GM21786 (cell line): ENCODE results near the gene CHSY3.
A peak's percentile ranks its signal among the peaks of the same experiment; 100 is the strongest.

Source experiments
- ATAC-seq: cut with Tn5 transposase; IDR thresholded peaks from one replicate; pipeline ENCODE4 v1.9.1; 2021; ENCODE audit not compliant: unreplicated experiment

The CHSY3 gene

GRCh38 chr5:129904102-129904666, at the start of gene CHSY3:
TSS of gene CHSY3 (plus strand) at chr5:129904465.
- peak; percentile 52 for ATAC-seq

- no peak for ATAC-seq
Measured at GRCh38 chr5:129856325-129856724, 47.9 kb upstream of the CHSY3 start.

DNA sequence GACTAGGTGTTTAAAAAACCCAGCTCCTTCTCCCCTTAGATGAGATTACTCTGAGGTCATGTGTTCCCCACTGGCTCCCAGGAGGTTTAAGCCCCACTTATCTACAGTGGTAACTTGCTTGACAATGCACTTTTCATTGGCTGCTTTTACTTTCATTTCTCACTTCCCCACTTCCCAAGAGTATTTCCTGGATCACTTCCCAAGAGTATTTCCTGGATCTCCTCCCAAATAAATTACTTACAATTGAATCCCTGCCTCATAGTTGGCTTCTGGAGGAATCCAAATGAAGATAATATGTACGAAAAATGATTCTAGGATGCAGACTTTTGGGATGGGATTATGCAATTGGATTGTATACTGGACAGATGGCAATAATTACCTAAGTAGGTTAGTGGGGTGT, 47.1 kb upstream of the CHSY3 start:
- ATAC-seq, result no peak

- ATAC-seq, result no peak
Measured at GRCh38 chr5:129858131-129858675, 46.1 kb upstream of the CHSY3 start.

GRCh38 chr5:129884322-129884721, 19.9 kb upstream of the CHSY3 start:
- no peak for ATAC-seq

DNA sequence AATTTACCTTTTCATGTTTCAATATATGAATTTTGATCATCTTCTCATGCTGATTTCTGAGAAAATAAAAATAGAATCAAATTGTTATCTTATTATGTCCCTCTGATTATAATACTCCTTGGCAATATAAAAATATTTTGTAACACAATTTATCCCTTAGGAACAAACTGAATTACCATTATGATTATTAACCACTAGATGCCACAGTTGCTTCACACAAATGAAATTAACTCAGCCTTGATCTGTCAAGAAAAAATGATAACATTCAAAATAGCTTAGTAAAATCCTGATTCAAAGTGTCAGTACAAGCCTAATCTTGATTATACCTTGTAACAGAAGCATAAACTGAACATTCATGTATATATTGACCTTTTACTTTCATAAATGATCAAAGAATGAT, 4.8 kb upstream of the CHSY3 start:
- ATAC-seq, result no peak

- ATAC-seq, result no peak
Measured at GRCh38 chr5:129902816-129903215, 1.4 kb upstream of the CHSY3 start.

DNA sequence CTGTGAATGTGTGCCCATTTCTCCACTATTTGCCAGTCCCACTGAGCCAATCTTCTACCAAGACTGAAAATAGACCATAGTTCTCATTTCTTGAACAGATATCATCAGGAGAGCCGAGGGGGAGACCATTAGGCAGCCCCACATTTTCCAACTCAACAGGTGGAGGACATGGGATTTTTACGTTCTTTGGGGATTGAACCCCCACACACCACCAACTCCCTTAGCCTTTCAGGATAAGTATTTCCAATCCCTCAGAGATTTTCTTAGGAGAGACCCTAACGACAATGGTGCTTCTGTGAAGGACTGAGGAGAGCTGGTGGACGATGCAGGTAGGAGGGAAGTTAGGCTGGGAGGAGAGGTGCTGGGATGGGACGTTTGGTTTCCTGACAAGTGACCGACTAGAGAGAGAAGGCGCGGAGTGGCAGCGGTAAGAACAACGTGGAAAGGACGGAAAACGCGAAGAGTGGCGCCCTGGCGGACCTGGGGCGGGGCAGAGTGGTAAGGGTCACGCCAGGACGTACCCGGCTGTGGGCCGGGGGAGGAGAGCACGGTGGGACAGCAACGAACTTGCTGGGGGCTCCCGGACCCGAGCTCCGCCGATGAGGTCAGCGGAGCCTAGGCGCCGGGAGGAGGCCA, 681 bp upstream of the CHSY3 start:
- no peak for ATAC-seq

- ATAC-seq, result peak; percentile 31
Measured at GRCh38 chr5:129904667-129905472, 605 bp downstream of the CHSY3 start.

DNA sequence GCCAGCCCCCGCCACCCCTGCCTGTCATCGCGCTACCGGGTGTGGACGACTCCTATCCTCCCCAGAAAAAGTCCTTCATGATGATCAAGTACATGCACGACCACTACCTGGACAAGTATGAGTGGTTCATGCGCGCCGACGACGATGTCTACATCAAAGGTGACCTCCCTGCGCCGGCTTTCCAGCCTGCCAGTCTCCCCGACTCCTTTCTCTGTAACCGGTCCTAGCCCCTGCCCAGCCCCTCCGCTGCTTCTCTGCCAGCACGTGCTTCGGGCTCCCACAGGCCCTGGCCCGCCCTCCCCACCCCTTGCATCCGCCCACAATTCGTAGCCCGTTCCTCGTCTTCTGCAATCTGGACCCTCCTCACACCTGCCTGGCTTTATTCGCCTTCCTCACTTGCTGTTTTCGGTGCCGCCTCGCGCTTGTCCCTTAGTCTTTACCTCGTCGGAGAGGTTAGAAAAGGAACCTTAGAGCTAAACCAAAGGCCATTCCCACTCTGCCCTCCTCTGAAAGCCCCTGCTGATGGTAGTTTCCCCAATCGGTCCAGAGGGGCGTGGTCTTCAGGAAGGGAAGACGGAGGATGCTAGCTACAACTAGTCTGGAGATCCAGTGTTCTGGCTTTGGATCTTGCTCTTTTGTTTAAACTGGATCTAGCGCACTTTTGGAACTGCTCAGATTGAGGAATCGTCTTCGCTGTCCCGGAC, 1.4 kb downstream of the CHSY3 start:
- no peak for ATAC-seq

DNA sequence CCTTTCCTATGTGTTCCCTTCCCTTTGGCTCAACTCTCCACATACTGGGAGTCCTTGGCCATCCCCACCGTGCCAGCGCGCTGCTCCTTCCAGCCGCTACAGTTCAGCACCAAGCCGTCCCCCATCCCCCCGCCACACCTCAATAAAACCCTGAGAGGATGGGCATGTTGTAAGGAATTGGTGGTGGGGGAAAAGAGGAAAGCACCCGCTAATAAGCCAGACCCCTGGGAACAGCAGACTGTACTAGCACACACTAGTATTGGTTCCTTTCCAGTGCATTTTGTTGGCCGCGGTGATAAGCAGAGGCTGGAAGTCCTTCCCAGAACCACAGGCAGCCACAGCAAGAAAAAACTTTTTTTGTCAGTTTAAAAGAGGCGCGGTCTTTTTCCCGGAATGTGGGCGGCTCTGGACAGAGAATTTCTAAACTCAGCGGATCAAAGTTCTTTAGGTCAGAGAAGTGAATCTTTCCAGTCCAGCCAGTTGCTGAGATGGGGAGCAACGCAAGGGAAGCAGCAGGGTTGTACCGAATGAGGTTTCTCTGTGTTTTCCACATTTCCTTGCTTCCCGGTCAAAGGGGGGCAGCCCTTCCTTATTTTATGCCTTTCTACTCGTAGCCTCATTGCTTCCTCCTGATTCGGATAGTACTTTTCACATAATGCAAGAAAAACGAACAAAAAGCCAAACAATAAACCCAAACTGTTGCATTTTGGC, 2.1 kb downstream of the CHSY3 start:
- ATAC-seq, result no peak

DNA sequence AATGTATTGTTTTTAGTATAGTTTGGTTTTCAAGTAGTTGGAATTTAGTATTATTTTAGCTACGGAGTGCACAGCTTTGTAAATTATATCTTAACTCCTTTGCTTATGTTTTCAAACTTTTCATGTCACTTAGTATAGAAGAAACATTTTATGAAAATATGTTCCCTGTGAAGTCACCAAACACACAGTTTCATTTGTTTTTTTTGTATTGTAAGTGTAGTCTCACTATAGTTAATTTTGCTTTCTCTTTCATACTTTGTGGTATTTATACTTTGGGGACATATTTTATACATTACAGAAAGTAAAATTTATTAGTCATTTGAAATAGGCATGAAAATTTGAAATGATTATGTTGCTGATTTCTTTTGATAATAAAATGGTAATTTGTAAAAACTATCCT, 5.0 kb downstream of the CHSY3 start:
- ATAC-seq, result no peak

DNA sequence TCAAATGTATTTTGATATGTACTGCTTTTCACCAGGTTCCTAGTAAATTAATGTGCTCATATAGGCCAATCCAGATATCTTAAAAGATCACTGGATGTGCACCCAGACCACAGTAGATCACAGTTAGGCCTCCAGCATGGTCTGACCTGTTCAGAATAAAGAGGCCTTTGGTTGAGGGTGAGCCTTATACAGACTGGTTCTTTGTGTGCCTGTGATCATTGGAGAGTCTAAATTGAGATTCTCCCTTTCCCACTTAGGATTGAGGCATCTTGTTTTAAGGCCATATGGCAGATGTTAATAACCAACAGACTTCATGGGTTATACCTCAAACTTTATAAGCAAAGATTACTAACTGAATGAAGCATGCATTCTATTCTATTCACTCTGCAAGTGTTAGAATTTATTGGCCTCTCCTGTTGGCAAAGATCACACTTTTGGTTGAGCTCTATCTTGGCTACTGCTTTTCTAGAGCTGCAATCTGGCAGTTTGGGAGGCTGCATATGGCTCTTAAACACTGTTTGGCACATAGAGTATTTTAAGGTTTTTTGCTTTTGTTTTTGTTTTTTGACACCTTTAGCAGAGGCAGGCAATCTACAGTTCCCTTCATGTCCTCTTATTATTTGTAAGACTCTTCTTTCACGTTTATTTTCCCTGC, 8.5 kb downstream of the CHSY3 start:
- ATAC-seq, result no peak

GRCh38 chr5:129915415-129915814, 11.2 kb downstream of the CHSY3 start:
- no peak for ATAC-seq

DNA sequence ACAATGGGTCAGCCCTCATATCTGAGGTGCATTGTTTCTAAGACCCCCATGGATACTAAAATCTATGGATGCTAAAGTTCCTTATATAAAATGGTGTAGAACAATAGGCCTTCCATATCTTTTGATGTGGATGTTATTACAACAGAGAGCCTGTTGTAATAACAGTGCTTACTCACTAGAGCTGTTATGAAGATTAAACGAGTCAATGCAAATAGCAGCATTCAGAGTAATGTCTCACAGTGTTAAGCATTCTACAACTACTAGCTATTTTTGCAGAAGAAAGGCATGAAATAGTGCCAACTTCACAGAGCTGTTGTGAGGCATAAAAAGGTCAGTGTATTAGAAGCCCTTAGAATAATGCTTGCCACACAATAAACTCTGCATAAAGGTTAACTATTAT, 13.0 kb downstream of the CHSY3 start:
- ATAC-seq, result no peak

DNA sequence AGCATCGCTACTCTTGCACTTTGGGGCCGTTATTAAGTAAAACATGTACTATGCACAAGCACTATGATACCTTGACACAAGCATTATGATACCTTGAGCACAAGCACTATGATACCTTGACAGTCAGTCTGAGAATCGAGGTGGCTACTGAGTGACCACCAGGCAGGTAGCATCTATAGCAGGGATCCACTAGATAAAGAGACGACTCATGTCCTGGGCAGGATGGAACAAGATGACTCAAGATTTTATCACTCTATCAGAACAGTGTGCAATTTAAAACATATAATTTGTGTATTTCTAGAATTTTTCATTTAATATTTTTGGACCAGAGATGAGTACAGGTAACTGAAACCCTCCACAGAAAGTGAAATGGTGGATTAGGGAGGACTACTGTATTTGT, 16.9 kb downstream of the CHSY3 start:
- no peak for ATAC-seq

DNA sequence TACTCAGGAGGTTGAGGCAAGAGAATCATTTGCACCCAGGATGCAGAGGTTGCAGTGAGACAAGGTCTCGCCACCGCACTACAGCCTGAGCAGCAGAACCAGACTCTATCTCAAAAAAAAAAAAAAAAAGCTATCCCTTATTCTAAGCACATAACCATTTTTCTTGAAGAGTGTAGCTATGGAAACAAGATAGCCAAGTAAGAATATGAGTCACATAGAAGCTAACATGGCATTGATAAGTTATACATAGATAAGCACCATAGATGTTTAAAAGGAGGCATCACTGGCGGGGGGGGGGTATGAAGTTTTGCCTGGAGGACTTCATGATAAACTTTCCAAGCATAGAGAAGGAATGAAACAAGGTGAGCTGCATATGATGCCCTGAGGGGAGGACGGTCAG, 26.0 kb downstream of the CHSY3 start:
- ATAC-seq, result no peak

DNA sequence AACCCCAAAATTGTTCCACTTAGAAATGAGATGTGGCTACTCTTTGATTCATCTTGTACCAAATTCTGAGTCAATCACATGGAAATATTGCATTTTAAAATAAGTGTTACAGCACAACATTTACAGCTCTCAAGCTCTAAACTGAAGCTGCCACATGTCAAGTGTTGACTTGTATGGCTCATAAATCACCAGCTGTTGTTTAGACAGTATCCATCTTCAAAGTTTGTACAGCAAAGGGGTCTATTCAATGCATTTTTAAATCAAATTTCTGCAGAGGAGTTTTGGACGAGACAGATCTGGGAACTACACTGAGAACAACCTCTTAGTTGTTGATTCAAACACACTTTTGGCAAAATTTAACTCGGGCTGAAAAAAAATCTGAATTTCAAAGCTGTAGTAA, 31.4 kb downstream of the CHSY3 start:
- ATAC-seq, result no peak

GRCh38 chr5:129938077-129938476, 33.8 kb downstream of the CHSY3 start:
- no peak for ATAC-seq

DNA sequence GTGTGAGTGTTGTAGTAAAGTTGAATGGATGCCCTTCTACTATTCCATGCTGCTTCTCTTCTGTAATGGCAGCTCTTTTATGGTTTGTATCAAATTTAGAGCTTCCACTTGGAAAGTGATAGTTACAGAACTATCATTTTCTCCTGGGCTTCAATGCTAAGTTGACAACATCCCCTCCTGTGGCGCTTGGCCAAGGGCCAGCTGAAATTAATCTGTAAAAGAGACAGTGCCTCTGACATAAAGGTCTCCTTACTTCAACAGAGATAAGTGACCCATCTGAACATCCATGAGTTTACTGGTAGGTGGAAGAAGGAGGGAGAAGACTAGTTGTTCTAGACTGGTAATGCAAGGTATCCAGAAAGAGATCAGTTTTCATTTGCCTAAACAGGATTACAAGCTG, 39.7 kb downstream of the CHSY3 start:
- no peak for ATAC-seq
